ENCODE data around the gene OR7G1. TPM values are rescaled to one million over a fixed set of nuclear protein-coding genes. Genes with fewer than 3 reads are reported as not detected.

The OR7G1 gene
- total RNA-seq, 4 donors from 2014 or later: not detected

- intact Hi-C loops (cut with DNase I; ENCODE audit: low total_unique reads): no loop called here
- 87 to 91% methylated on average over 5 of the region's 5 CpGs for WGBS, 2 donors
- DNase-seq (ENCODE audit: low spot score in 2 of 2): no peak
- no peak overlapping the region for H3K4me3 ChIP-seq (ENCODE audit: low read depth, poor library complexity, severe bottlenecking)
- TF ChIP-seq, protein P1, sequence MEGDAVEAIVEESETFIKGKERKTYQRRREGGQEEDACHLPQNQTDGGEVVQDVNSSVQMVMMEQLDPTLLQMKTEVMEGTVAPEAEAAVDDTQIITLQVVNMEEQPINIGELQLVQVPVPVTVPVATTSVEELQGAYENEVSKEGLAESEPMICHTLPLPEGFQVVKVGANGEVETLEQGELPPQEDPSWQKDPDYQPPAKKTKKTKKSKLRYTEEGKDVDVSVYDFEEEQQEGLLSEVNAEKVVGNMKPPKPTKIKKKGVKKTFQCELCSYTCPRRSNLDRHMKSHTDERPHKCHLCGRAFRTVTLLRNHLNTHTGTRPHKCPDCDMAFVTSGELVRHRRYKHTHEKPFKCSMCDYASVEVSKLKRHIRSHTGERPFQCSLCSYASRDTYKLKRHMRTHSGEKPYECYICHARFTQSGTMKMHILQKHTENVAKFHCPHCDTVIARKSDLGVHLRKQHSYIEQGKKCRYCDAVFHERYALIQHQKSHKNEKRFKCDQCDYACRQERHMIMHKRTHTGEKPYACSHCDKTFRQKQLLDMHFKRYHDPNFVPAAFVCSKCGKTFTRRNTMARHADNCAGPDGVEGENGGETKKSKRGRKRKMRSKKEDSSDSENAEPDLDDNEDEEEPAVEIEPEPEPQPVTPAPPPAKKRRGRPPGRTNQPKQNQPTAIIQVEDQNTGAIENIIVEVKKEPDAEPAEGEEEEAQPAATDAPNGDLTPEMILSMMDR (IDR thresholded peaks at IDR 0.05): no peak
- no peak for TF ChIP-seq POLR2A (IDR thresholded peaks at IDR 0.05)
Measured at GRCh38 chr19:9151367-9151766, 35.8 kb upstream of the OR7G1 start.

- WGBS, 2 donors: 88 to 98% methylated on average over 5 of the region's 5 CpGs
- intact Hi-C loops (cut with DNase I; ENCODE audit: low total_unique reads): no loop called here
- TF ChIP-seq, protein P1 (IDR thresholded peaks at IDR 0.05): no peak
- no peak for TF ChIP-seq POLR2A (IDR thresholded peaks at IDR 0.05)
- no peak for DNase-seq (ENCODE audit: low spot score in 2 of 2)
- no peak overlapping the region for H3K4me3 ChIP-seq (ENCODE audit: low read depth, poor library complexity, severe bottlenecking)
Measured at GRCh38 chr19:9150650-9151049, 35.1 kb upstream of the OR7G1 start.

- TF ChIP-seq POLR2A (IDR thresholded peaks at IDR 0.05): no peak
- TF ChIP-seq, protein P1 (IDR thresholded peaks at IDR 0.05): no peak
- no peak overlapping the region for H3K4me3 ChIP-seq (ENCODE audit: low read depth, poor library complexity, severe bottlenecking)
- intact Hi-C loops (cut with DNase I; ENCODE audit: low total_unique reads): loop anchor here (10.0 kb wide), 1 partner anchor 1525 kb away; no protein-coding TSS in a partner anchor
- 90 to 93% methylated on average over 4 of the region's 4 CpGs for WGBS, 2 donors
- peak in 1 of 2 donors; percentile 42 for DNase-seq (ENCODE audit: low spot score in 2 of 2)
Measured at GRCh38 chr19:9149997-9150396, 34.4 kb upstream of the OR7G1 start.

DNA sequence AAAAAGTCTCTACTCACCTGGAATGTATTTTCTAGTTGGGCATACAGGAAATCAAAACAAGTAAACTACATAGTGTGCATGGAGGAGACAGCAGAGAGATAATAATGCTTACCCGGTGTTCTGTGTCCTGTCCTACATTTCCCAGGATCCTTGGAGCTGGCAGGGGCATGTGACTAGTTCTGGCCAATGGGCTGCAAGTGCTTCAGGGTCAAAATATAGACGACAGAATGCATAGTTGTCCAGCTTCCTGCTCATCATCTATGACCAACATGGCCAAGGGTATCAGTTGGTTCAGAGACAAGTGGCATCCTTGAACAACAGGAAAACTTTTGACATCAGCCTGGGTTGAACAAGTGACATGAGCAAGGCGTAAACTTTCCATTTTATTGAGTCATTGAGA is 33.1 kb upstream of the OR7G1 start:
- no peak for DNase-seq (ENCODE audit: low spot score in 2 of 2)
- no peak overlapping the region for H3K4me3 ChIP-seq (ENCODE audit: low read depth, poor library complexity, severe bottlenecking)
- 96% methylated on average over 3 of the region's 3 CpGs for WGBS, 2 donors
- intact Hi-C loops (cut with DNase I; ENCODE audit: low total_unique reads): loop anchor here (10.0 kb wide), 1 partner anchor 1526 kb away; no protein-coding TSS in a partner anchor
- TF ChIP-seq POLR2A (IDR thresholded peaks at IDR 0.05): no peak
- TF ChIP-seq, protein P1 (IDR thresholded peaks at IDR 0.05): no peak

GRCh38 chr19:9146882-9147281 is 31.3 kb upstream of the OR7G1 start:
- TF ChIP-seq POLR2A (IDR thresholded peaks at IDR 0.05): no peak
- TF ChIP-seq, protein P1 (IDR thresholded peaks at IDR 0.05): no peak
- intact Hi-C loops (cut with DNase I; ENCODE audit: low total_unique reads): loop anchor here (10.0 kb wide), 1 partner anchor 1528 kb away; no protein-coding TSS in a partner anchor

GRCh38 chr19:9144920-9145319 is 29.4 kb upstream of the OR7G1 start:
- TF ChIP-seq POLR2A (IDR thresholded peaks at IDR 0.05): no peak
- TF ChIP-seq, protein P1 (IDR thresholded peaks at IDR 0.05): no peak
- H3K4me3 ChIP-seq (ENCODE audit: low read depth, poor library complexity, severe bottlenecking): no peak overlapping the region
- 98 to 99% methylated on average over 5 of the region's 5 CpGs for WGBS, 2 donors
- no peak for DNase-seq (ENCODE audit: low spot score in 2 of 2)
- intact Hi-C loops (cut with DNase I; ENCODE audit: low total_unique reads): loop anchor here (10.0 kb wide), 1 partner anchor 1530 kb away; no protein-coding TSS in a partner anchor

More at GRCh38 chr19:9146882-9147281, 31.3 kb upstream of the OR7G1 start:
- DNase-seq (ENCODE audit: low spot score in 2 of 2): no peak
- no peak overlapping the region for H3K4me3 ChIP-seq (ENCODE audit: low read depth, poor library complexity, severe bottlenecking)
- 92 to 95% methylated on average over 1 of the region's 1 CpG for WGBS, 2 donors
